GM19099 (cell line): Measurements from ENCODE around the gene SPACA7.

Experiments used
- POLR2A ChIP-seq: IDR thresholded peaks from 3 replicates; pipeline ENCODE4 v1.6.1; 2011; ENCODE audit warnings: low read depth; ENCODE audit not compliant: insufficient read length; ENCODE audit errors: extremely low read depth

Gene SPACA7

DNA sequence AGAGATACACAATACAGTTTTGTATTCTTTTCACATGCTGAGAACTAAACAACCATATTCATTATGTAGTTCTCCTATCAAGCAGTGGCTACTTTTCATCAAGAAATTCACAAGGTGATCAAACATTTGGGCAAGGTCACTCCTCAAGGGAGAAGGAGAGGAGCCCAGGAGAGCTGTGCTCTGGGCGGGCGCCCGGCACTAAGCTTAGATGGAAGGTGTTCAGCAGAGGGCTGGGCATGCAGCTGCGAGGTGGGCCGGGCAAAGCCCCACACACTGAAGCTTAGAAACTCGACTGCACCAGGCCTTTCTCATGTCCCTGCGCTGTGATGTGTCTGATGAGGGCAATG, 30.4 kb upstream of the SPACA7 start:
- no peak for TF ChIP-seq POLR2A

DNA sequence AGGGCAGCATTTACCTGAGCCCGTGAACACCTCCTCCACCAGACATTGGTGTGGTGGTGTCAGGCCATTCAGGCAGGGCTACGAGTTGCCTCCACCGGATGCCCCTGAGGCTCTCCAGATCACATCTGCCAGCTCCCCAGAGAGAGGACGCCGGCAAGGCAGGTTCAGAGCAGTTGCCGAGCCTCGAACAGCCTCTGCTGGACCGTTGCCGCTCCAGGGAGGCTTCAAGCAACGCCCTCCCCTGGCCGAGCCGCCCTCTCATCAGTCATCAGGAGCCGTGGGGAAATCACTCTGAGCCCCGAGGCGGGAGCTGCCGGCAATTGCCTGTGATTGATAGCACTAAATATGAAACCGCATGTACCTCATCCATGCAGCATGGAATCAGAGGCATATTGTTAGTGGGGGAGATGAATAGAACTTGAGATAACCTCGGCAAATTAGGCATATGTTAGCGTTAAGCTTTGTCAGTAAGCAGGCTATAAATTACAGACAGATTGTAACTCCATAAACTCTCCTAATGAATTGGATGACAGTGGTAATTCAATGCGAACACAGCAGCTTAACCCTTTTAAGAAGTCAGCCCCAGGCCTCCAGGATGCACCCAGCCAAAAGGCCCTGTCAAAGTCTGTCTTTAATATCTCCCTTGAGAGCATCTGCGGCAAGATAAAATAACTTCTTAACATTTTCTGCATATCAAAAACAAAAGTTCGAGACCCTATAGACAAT, 29.8 kb upstream of the SPACA7 start:
- TF ChIP-seq POLR2A = no peak

- TF ChIP-seq POLR2A = no peak
These were observed 29.3 kb upstream of the SPACA7 start for GRCh38 chr13:112346899-112347229.

DNA sequence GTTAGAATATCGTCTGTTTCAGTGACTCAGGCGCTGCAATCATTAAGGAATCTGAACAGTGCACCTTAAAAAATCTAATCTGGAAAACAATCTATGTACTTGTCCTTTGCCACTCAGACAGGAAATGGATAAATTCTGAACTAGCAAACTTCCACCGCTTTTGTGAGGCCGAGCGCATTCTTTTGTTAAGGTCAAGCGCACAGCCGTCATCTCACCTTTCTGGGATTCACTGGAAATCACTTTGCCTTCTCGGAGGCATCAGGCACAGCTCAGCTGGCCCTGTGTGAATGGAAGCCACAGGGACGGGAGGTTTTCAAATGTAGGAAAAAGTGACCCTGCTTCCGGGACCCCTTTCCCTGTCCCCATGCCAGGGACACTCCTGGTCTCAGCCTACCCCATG, 28.2 kb upstream of the SPACA7 start:
- no peak for TF ChIP-seq POLR2A

DNA sequence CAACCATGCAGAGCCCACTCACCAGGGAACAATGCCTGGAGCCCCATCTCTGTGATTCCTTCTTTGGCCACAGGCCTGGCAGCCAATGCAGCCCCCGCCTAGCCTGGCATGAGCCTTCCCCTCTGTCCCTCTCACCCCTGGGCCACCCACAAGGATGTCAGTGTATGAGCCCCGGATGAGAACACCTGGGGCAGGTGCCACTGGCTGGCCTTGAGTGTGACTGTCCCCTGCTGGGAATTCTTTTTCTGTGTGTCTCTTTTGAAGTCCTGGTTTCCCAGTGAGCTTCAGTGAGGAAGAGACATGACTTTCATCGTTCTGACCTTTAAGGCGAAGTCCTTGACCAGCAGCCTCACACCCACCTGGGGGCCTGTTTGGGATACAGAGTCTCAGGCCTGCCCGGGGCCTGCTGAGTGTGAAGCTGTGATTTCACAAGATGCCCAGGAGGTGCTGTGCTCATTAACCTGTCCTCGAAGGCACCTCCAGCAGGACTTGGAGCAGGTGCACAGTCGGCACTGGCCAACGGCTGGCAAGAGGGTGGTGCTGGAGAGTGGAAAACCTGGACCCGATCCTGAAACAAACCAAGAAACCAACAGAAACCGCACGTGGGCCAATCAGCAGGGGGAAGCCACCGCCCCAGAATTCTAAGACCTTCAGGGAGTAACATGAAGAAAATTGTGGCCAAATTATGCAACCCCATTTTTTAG, 27.4 kb upstream of the SPACA7 start:
- no peak for TF ChIP-seq POLR2A

DNA sequence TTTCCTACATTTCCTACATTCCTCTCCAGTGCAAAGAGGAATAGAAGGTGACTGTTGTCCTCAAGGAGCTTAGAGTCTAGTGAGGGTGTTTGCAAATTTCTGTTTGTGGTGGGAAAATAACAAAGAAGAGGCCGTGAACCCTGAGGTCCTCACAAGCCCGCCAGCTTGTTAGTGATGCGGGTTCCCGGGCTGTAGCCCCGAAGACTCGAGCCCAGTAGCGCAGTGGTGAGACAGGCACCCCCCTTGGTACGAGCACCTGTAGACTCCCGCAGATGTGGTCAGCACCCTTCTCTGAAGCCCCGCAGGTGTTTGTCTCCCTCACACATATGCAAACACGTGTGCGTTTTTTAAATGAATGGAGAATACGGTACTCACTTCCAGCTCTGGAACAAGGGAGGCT, 26.5 kb upstream of the SPACA7 start:
- no peak for TF ChIP-seq POLR2A

GRCh38 chr13:112350300-112350699, 25.9 kb upstream of the SPACA7 start:
- TF ChIP-seq POLR2A = no peak

DNA sequence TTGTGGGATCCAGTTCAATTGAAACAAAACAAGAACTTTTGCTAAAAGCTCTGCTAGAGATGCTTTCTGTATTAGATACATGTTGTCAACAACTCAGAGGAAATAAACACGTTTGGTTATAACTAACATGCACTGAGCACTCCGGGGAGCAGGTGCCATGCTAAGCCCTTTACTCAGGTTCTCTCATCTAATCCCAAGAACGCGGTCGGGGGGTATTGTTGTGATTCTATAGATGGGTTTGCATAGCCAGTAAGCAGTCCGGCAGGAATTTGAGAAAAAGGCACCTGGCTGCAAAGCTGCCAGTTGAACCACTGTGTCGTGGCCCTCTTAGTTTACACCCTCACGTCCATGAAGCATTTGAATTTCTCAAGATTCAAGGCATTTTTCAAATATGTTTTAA, 24.3 kb upstream of the SPACA7 start:
- no peak for TF ChIP-seq POLR2A

DNA sequence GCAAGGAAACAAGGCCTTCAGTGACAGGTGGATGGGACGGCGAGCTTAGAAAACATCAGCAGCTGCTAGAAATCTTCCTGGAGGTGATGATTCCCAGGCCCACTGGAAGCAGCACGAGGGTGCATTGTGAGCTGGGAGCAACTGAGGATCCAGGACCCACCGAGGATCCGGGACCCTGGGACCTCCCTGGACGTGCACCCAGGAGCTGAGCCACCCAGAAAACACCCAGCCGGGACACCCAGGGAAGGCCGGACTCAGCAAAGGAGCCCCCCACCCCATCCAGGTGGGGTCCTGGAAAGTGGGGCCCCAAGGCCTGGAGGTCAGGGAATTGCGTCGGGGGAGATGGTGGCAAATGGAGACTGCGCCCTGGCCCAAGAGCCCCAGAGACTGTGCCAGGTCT, 22.3 kb upstream of the SPACA7 start:
- TF ChIP-seq POLR2A = no peak

DNA sequence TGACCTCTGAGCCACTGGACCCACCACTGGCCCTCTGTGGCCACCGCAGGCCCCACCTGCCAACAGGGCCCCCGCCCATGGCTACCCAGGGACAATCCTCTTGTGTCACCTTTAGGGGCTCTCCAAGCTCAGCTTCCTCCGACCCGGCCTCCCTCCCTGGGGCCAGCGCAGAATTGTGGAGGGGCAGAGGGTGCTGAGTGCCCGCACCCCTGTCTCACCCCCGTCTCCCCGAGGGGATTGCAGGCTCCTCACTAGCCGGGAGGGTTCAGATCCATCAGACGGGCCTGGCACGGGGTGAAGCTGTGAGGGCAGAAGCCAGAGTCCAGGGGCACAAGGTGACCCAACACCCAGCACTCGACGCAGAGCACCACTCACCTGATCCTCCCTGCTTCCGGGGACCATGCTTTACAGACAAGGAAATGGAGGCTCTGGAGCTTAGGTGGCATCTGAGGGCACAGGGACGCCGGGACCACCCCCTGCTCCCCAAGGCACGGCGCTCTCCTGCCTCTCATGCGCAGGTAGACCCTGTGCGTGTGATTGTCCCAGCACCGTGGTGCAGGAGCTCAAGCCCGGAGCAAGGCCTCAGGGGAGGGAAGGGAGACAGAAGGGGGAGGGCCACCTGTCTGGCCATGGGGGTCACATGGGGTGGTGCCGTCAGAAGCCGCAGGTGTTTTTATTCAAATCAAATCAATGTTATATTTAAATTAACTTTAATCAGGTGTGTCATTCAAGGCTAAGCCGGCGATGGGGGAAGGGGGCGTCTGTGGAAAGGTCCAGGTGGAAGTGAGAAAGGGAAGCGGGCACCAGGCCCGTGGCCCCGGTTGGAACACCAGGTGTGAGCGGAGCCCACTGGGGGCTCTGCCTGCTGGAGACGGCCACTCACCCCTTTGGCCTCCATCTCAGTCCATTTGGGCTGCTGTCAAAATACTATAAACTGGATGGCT, 21.6 kb upstream of the SPACA7 start:
- no peak for TF ChIP-seq POLR2A

- no peak for TF ChIP-seq POLR2A
These were observed 20.8 kb upstream of the SPACA7 start for GRCh38 chr13:112355274-112355838.

DNA sequence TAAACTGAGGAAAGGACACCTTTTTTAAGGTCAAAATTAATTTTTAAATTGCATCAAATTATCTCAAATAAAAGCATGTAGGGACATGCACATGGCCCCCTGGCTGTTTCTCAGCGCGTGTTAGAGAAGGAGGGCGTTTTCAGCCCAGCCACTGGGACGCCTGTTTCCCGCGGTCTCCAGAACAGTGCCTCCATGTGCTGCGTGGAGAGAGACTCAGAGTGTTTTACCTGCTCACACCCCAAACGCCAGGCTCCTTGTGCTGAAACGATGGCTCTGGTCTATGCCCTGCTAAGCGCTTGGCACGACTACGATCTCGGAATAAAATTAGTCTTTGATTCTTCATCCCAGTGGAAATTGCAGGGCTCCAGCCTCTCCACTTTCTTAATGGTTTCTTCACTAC, 20.0 kb upstream of the SPACA7 start:
- TF ChIP-seq POLR2A = no peak

- TF ChIP-seq POLR2A = no peak
These were observed 18.0 kb upstream of the SPACA7 start for GRCh38 chr13:112358156-112358555.

DNA sequence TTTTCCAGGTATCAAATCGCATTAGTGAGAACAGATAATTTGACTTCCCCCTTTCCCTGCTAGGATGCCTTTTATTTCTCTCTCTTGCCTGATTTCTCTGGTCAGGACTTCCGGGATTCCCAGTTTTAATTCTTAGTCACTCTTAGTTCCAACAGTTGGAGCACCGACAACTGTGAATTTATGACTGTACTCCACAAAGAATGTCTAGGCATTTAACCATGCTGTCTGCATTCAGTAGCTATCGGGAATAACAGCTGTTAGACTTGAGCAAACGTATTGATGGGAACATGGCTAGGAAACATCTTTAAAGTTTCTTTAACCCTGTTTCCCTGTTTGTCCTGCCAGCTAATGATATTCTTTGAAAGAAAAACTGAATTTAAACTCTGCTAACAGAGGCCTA, 14.1 kb upstream of the SPACA7 start:
- no peak for TF ChIP-seq POLR2A

DNA sequence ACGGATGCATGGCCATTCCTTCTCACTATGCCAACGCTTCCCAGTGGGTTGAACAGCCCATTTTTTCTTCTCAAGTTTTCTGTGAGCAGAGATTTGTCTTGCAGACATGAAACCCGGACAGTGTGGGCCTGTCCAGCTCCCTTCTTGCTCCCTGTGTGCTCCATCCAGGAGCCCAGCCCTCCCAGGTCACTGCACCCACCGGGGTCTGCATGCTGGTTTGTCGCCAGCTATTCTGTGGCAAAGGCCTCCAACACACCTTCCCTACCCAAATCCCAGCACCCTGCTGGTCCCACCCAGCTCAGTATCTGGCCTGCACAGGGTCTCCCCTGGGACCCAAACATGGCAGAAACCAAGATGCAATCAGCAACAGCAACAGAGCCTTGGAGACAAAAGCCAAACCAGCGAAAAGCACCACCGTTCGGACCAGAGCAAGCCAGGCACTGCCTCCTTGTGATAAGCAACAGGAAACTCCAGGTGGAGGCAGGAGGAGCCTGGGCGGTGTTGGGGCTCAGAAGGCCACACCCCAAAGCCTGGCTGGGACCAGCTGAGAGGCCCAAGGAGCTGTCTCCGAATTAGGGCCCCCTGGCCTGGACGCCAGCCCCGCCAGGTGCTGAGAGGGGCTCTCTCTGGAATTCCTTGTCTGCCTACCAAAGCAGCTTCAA, 12.2 kb upstream of the SPACA7 start:
- TF ChIP-seq POLR2A = no peak
